ENCODE data around the gene MYEOV. TPM values are rescaled to one million over a fixed set of nuclear protein-coding genes. Genes with fewer than 3 reads are reported as not detected.

The MYEOV gene
- total RNA-seq, 3 donors from 2014 or later (not counting 1 experiment from before 2014, with no cell fraction given), result 1.1 to 1.2 TPM; not detected in 1

DNA sequence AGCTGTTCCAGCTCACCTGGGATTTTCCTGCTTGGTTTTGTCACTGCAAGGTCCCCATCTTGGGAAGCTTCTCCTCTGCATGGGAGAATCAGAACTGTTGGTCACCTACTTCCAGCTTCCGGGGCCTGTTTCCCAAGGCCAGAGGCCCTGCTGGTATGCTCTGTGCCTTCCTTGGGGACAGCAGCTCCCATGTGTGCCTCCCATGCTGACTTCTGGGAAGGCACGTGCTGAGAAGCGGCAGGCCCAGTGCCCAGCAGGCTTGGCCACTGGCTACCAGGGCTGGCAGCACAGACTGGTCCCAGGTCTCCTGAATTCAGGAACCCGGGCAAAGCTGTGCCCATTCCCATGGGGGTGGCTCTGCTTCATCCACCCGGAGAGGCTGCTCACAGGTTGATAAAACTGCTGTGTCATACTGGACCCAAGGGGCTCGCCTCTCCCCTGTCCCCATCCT is 33.8 kb downstream of the MYEOV start:
- Histone ChIP-seq H3K27ac (ENCODE audit: low read length) (no peak overlapping the region), H3K4me3 (ENCODE audit: low read length) (no peak overlapping the region), H3K36me3 (ENCODE audit: control insufficient read depth, insufficient read depth, low read length) (no peaks in the 10 kb centered on the region), H3K4me1 (ENCODE audit: control insufficient read depth, insufficient read depth, low read length) (no peaks in the 10 kb centered on the region), H3K27me3 (ENCODE audit: control insufficient read depth, insufficient read depth, low read length) (no peaks in the 10 kb centered on the region), H3K9me3 (ENCODE audit: control insufficient read depth, insufficient read depth, low read length) (peaks cover 9% of the 10 kb centered on the region)
- peak in 1 of 2 donors; percentile 10 for DNase-seq
- Mint-ChIP-seq H3K27me3 (ENCODE audit: low read depth in 2 of 2) (peaks cover 6 to 15% of the 10 kb centered on the region in 2 donors), H3K27ac (no peak overlapping the region), H3K4me1 (no peaks in the 10 kb centered on the region), H3K4me3 (no peak overlapping the region), H3K36me3 (no peaks in the 10 kb centered on the region), H3K9me3 (no peaks in the 10 kb centered on the region)
- TF ChIP-seq, protein P1, sequence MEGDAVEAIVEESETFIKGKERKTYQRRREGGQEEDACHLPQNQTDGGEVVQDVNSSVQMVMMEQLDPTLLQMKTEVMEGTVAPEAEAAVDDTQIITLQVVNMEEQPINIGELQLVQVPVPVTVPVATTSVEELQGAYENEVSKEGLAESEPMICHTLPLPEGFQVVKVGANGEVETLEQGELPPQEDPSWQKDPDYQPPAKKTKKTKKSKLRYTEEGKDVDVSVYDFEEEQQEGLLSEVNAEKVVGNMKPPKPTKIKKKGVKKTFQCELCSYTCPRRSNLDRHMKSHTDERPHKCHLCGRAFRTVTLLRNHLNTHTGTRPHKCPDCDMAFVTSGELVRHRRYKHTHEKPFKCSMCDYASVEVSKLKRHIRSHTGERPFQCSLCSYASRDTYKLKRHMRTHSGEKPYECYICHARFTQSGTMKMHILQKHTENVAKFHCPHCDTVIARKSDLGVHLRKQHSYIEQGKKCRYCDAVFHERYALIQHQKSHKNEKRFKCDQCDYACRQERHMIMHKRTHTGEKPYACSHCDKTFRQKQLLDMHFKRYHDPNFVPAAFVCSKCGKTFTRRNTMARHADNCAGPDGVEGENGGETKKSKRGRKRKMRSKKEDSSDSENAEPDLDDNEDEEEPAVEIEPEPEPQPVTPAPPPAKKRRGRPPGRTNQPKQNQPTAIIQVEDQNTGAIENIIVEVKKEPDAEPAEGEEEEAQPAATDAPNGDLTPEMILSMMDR (IDR thresholded peaks at IDR 0.05), result no peak
- ATAC-seq, result no peak
- intact Hi-C loops (cut with micrococcal nuclease), result no loop called here
- 92% methylated on average over 6 of the region's 6 CpGs for WGBS (ENCODE audit: insufficient coverage)

DNA sequence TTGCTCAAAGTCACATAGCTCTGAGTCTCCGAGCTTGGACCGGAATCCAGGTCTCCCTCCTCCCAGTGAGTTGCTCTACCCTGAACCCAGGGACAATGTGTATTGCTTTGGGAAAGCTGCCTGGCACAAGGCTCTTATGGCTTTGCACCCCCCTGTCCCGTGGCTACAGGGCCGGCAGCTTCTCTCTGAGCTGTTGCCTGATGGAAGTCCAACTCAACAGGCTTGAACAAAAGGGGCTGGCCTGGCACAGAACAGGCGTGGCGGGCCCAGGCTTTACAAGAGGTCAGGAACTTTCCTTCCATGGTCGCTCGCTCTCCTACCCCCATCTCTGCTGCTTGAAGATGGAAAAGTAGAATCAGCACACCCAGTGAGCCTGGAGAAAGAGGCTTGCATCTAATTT is 34.3 kb downstream of the MYEOV start:
- Mint-ChIP-seq H3K27me3 (ENCODE audit: low read depth in 2 of 2) (peaks cover 6 to 15% of the 10 kb centered on the region in 2 donors), H3K4me3 (no peak overlapping the region), H3K27ac (no peak overlapping the region), H3K9me3 (no peaks in the 10 kb centered on the region), H3K4me1 (no peaks in the 10 kb centered on the region), H3K36me3 (no peaks in the 10 kb centered on the region)
- WGBS (ENCODE audit: insufficient coverage), result 97% methylated on average over 8 of the region's 8 CpGs
- DNase-seq (no peak), ATAC-seq (no peak)
- Histone ChIP-seq H3K4me1 (ENCODE audit: control insufficient read depth, insufficient read depth, low read length) (no peaks in the 10 kb centered on the region), H3K36me3 (ENCODE audit: control insufficient read depth, insufficient read depth, low read length) (no peaks in the 10 kb centered on the region), H3K4me3 (ENCODE audit: low read length) (no peak overlapping the region), H3K27ac (ENCODE audit: low read length) (no peak overlapping the region), H3K9me3 (ENCODE audit: control insufficient read depth, insufficient read depth, low read length) (peaks cover 9% of the 10 kb centered on the region), H3K27me3 (ENCODE audit: control insufficient read depth, insufficient read depth, low read length) (no peaks in the 10 kb centered on the region)
- TF ChIP-seq, protein P1 (IDR thresholded peaks at IDR 0.05), result no peak
- intact Hi-C loops (cut with micrococcal nuclease), result no loop called here

DNA sequence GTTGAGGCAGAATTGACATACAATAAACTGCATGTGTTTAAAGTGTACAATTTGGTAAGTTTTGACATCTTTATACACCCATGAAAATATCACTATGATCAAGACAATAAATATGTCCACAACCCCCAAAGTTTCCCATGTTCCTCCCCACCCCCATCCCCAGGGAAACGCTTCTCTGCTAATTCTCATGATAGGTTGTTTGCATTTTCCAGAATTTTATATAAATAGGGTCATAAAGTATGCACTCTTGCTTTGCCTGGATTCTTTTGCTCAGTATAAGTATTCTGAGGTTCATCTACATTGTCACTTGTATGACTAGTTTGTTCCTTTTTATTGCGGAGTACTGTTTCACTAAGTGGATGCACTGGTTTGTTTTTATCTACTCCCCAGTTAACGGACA is 35.6 kb downstream of the MYEOV start:
- Mint-ChIP-seq H3K4me3 (no peak overlapping the region), H3K4me1 (no peaks in the 10 kb centered on the region), H3K36me3 (no peaks in the 10 kb centered on the region), H3K27me3 (ENCODE audit: low read depth in 2 of 2) (peaks cover 6 to 16% of the 10 kb centered on the region in 2 donors), H3K9me3 (no peaks in the 10 kb centered on the region), H3K27ac (no peak overlapping the region)
- H3K9me3 ChIP-seq (ENCODE audit: control insufficient read depth, insufficient read depth, low read length), result peaks cover under 1% of the 10 kb centered on the region
- H3K4me3 ChIP-seq (ENCODE audit: low read length), result no peak overlapping the region
- intact Hi-C loops (cut with micrococcal nuclease), result no loop called here
- H3K27me3 ChIP-seq (ENCODE audit: control insufficient read depth, insufficient read depth, low read length), result no peaks in the 10 kb centered on the region
- DNase-seq (no peak), ATAC-seq (no peak)
- H3K36me3 ChIP-seq (ENCODE audit: control insufficient read depth, insufficient read depth, low read length), result no peaks in the 10 kb centered on the region
- H3K27ac ChIP-seq (ENCODE audit: low read length), result no peak overlapping the region
- TF ChIP-seq, protein P1 (IDR thresholded peaks at IDR 0.05), result no peak
- H3K4me1 ChIP-seq (ENCODE audit: control insufficient read depth, insufficient read depth, low read length), result no peaks in the 10 kb centered on the region
- WGBS (ENCODE audit: insufficient coverage), result 91% methylated on average over 2 of the region's 3 CpGs

DNA sequence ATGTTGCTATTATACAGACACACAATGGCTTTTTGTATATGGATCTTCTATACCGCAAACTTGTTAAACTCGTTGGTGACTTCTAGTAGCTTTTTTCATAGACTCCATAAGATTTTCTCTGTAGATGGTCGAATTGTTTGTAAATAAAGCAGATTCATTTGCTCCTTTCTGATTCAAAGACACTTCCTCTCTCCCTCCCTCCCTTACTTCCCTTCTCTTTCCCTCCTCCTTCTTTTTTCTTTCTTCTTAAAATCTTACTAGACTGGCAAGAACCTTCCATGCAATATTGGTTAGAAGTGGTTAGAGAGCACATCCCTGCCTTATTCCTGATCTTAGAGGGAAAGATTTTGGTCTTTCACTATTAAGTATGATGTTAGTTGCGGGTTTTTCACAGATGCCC is 36.4 kb downstream of the MYEOV start:
- Histone ChIP-seq H3K9me3 (ENCODE audit: control insufficient read depth, insufficient read depth, low read length) (no peaks in the 10 kb centered on the region), H3K36me3 (ENCODE audit: control insufficient read depth, insufficient read depth, low read length) (no peaks in the 10 kb centered on the region), H3K4me3 (ENCODE audit: low read length) (no peak overlapping the region), H3K27ac (ENCODE audit: low read length) (no peak overlapping the region), H3K4me1 (ENCODE audit: control insufficient read depth, insufficient read depth, low read length) (no peaks in the 10 kb centered on the region), H3K27me3 (ENCODE audit: control insufficient read depth, insufficient read depth, low read length) (no peaks in the 10 kb centered on the region)
- DNase-seq (no peak), ATAC-seq (no peak)
- intact Hi-C loops (cut with micrococcal nuclease), result no loop called here
- H3K4me3 Mint-ChIP-seq, result no peak overlapping the region
- H3K4me1 Mint-ChIP-seq, result no peaks in the 10 kb centered on the region
- H3K27ac Mint-ChIP-seq, result no peak overlapping the region
- H3K9me3 Mint-ChIP-seq, result no peaks in the 10 kb centered on the region
- TF ChIP-seq, protein P1 (IDR thresholded peaks at IDR 0.05), result no peak
- H3K27me3 Mint-ChIP-seq (ENCODE audit: low read depth in 2 of 2), result peaks cover 6 to 23% of the 10 kb centered on the region in 2 donors
- no peaks in the 10 kb centered on the region for H3K36me3 Mint-ChIP-seq
- 100% methylated on average over 1 of the region's 4 CpGs for WGBS (ENCODE audit: insufficient coverage)

Measured in natural killer cell (primary cell).